ENCODE results near the gene CATSPERD.

DNA sequence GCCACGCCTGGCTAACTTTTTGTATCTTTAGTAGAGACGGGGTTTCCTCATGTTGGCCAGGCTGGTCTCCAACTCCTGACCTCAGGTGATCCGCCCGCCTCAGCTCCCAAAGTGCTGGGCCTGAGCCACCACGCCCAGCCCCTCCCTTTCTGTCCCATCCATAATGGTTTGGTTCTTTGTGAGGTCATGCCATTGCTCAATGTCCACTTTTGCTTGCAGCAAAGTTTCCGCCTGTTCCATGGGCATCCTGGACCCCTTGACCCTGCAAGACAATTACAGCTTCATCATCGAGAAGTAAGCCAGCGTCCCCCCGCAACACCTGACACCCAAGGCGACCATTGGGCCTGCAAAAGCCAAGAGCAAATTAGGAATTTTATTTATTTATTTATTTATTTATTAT is 47.5 kb downstream of the CATSPERD start:
- TF ChIP-seq CTCF (IDR thresholded peaks at IDR 0.05), result no peak
- no peak for TF ChIP-seq EP300 (IDR thresholded peaks at IDR 0.05)

All from gastroesophageal sphincter (tissue), 3 donors.